Bone marrow (tissue), 2 donors: ENCODE data around the gene KCNC1.

Source experiments
- DNase-seq, 2 donors: peaks; one replicate each; lab custom pipeline; 2025; lab: John Stamatoyannopoulos, UW

KCNC1 gene

DNA sequence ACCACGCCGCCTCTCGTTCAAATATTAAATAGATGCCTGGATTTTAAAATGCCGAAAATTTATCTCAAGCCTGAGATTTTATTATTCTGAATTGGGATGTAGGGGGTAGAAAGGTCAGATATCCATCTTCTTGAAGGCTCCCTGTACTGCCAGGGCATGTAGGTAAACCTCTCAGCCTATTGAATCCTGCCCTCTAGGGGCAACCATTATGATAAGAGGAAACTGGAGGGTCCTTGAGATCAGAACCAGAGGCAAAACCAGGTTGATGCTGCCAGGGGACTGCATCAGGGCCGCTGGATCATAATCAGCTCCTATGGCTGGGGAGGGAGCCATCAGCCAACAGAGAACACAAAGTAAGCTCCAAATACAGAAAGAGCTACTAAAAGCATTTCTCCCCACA lies 92.4 kb downstream of the KCNC1 start:
- no peak for DNase-seq

DNA sequence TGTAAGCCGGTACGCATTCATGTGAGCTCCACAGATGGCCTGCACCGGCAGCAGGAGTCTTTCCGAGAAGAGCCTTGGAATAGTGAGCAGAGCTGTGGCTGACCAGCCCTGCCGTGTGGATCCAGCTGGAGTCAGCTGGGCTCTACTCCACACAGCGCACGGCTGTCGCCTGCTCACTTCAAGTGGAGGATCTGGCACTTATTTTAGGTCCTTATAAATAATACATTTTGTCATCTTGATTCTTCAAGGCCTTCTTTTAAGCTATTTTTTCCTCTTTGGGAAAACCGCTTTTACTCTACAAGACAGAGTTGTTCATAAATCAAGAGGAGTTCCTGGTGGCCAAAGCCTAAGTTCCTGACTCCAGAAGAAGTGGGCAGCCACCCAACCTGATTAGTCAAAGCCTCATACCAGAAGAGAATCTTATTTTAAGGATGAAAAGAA lies 93.8 kb downstream of the KCNC1 start:
- DNase-seq: no peak

DNA sequence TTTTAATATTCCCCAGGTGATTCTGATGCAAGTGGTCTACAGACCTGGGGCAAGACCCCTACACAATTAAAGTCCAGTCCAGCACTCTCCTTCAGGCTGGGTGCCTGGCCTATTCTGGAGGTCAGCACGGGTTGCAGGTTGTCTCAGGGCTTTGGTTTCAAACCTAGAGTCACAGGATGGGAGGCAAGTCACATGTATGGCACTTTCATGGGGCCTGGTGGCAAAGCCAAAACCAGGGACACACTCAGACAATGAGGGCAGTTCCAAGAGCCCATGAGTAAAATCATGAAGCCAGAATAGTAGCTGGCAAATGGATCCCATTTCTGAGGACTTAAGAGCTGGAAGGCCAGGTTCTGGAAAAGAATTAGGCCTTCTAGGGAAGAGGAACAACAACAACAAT lies 96.6 kb downstream of the KCNC1 start:
- DNase-seq: no peak

DNA sequence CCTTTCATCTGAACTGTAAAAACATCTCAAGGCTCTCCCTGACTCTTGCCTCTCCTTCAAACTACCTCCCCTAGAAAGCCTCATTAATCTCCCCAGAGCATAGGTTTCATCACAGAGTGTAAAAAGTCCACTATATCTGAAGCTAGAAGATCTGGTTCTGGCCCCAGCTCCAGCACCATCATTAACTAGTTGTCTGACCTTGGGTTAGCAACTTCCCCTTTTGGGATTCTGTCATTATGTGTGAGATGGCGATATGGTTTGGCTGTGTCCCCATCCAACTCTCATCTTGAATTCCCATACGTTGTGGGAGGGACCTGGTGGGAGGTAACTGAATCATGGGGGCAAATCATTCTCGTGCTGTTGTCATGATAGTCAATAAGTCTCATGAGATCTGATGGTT lies 97.3 kb downstream of the KCNC1 start:
- no peak for DNase-seq
